Measurements from ENCODE around the gene POP7. TPM values are rescaled to one million over a fixed set of nuclear protein-coding genes. Genes with fewer than 3 reads are reported as not detected.

The POP7 gene
- total and polyA plus RNA-seq, 2 donors (not counting 1 experiment from before 2014, with no cell fraction given), result 14.4 to 15.2 TPM

- Histone ChIP-seq H3K9me3 (ENCODE audit: control extremely low read depth in 1 of 3, control insufficient read depth in 2 of 3, insufficient read depth in 1 of 3, low read length in 2 of 3) (no peaks in the 10 kb centered on the region), H4K20me1 (ENCODE audit: control insufficient read depth, insufficient read depth, low read length, poor library complexity, severe bottlenecking) (peaks cover 72% of the 10 kb centered on the region), H3K4me3 (ENCODE audit: control extremely low read depth in 1 of 5, extremely low read depth in 1 of 5, insufficient read depth in 1 of 5, low read depth in 2 of 5, low read length in 4 of 5) (no peak overlapping the region), H2AFZ (ENCODE audit: insufficient read depth, low read depth, low read length, poor library complexity, severe bottlenecking) (no peak overlapping the region), H3K36me3 (replicated peaks in 1 of 2; ENCODE audit: control extremely low read depth in 1 of 2, control insufficient read depth in 1 of 2, extremely low read depth in 1 of 2, insufficient read depth in 2 of 2, low read length in 1 of 2) (peaks cover 0 to 86% of the 10 kb centered on the region in 2 experiments), H3K9ac (ENCODE audit: low read length) (no peak overlapping the region), H3K4me1 (ENCODE audit: control insufficient read depth in 2 of 2, insufficient read depth in 2 of 2, low read length in 2 of 2) (peaks cover 0 to 3% of the 10 kb centered on the region in 2 donors), H3K79me2 (ENCODE audit: control insufficient read depth, insufficient read depth, low read length) (peaks cover 24% of the 10 kb centered on the region), H3K27me3 (replicated peaks in 1 of 4; ENCODE audit: control extremely low read depth in 1 of 4, control insufficient read depth in 3 of 4, insufficient read depth in 4 of 4, low read length in 3 of 4) (no peaks in the 10 kb centered on the region), H3K4me2 (replicated peaks; ENCODE audit: low read depth, low read length, poor library complexity, severe bottlenecking) (no peak overlapping the region), H3K27ac (ENCODE audit: low read length in 2 of 2) (no peak overlapping the region)
- Mint-ChIP-seq H3K27me3 (no peaks in the 10 kb centered on the region), H3K4me1 (peaks cover 5% of the 10 kb centered on the region), H3K4me3 (no peak overlapping the region), H3K27ac (no peak overlapping the region), H3K9me3 (ENCODE audit: insufficient read depth) (no peaks in the 10 kb centered on the region)
- no peak for DNase-seq
- CTCF ChIA-PET, result interaction anchor here (1.4 kb wide), 1 partner anchor 9 kb away, joined by 4 read pairs; no protein-coding TSS in a partner anchor
- intact Hi-C loops (cut with micrococcal nuclease), result no loop called here
- POLR2A ChIA-PET, result interaction anchor here (0.7 kb wide), 1 partner anchor 170 kb away, joined by 6 read pairs; no protein-coding TSS in a partner anchor
- no peak for TF ChIP-seq EZH2 (IDR thresholded peaks at IDR 0.05; ENCODE audit: borderline replicate concordance, insufficient read depth, low read depth, low read length, poor library complexity, severe bottlenecking)
- no peak for TF ChIP-seq CTCF (IDR thresholded peaks at IDR 0.05)
- no peak for ATAC-seq (ENCODE audit: low read depth)
- 96% methylated on average over 30 of the region's 37 CpGs for WGBS (ENCODE audit: insufficient coverage)
Measured at GRCh38 chr7:100683659-100684533, 22.0 kb upstream of the POP7 start.

GRCh38 chr7:100684534-100685042, 21.3 kb upstream of the POP7 start:
- no peak overlapping the region for H3K27ac Mint-ChIP-seq
- Histone ChIP-seq H3K27ac (ENCODE audit: low read length in 2 of 2) (no peak overlapping the region), H3K27me3 (replicated peaks in 1 of 4; ENCODE audit: control extremely low read depth in 1 of 4, control insufficient read depth in 3 of 4, insufficient read depth in 4 of 4, low read length in 3 of 4) (no peaks in the 10 kb centered on the region), H3K4me3 (ENCODE audit: control extremely low read depth in 1 of 5, extremely low read depth in 1 of 5, insufficient read depth in 1 of 5, low read depth in 2 of 5, low read length in 4 of 5) (no peak overlapping the region), H2AFZ (ENCODE audit: insufficient read depth, low read depth, low read length, poor library complexity, severe bottlenecking) (no peak overlapping the region), H3K4me1 (ENCODE audit: control insufficient read depth in 2 of 2, insufficient read depth in 2 of 2, low read length in 2 of 2) (peaks cover 6 to 7% of the 10 kb centered on the region in 2 donors), H3K9ac (ENCODE audit: low read length) (no peak overlapping the region), H3K36me3 (replicated peaks in 1 of 2; ENCODE audit: control extremely low read depth in 1 of 2, control insufficient read depth in 1 of 2, extremely low read depth in 1 of 2, insufficient read depth in 2 of 2, low read length in 1 of 2) (peaks cover 0 to 84% of the 10 kb centered on the region in 2 experiments), H4K20me1 (ENCODE audit: control insufficient read depth, insufficient read depth, low read length, poor library complexity, severe bottlenecking) (peaks cover 76% of the 10 kb centered on the region), H3K9me3 (ENCODE audit: control extremely low read depth in 1 of 3, control insufficient read depth in 2 of 3, insufficient read depth in 1 of 3, low read length in 2 of 3) (no peaks in the 10 kb centered on the region), H3K79me2 (ENCODE audit: control insufficient read depth, insufficient read depth, low read length) (peaks cover 31% of the 10 kb centered on the region), H3K4me2 (replicated peaks; ENCODE audit: low read depth, low read length, poor library complexity, severe bottlenecking) (no peak overlapping the region)
- DNase-seq (no peak), ATAC-seq (ENCODE audit: low read depth) (no peak)
- CTCF ChIA-PET, result interaction anchor here (0.9 kb wide), 1 partner anchor 72 kb away, joined by 3 read pairs; the partner anchor contains the start of gene MOSPD3
- POLR2A ChIA-PET, result interaction anchor here (0.7 kb wide), 2 partner anchors 51 to 171 kb away, joined by 6 to 7 read pairs; no protein-coding TSS in a partner anchor
- H3K4me3 Mint-ChIP-seq, result no peak overlapping the region
- TF ChIP-seq EZH2 (IDR thresholded peaks at IDR 0.05; ENCODE audit: borderline replicate concordance, insufficient read depth, low read depth, low read length, poor library complexity, severe bottlenecking) (no peak), CTCF (IDR thresholded peaks at IDR 0.05) (no peak)
- no peaks in the 10 kb centered on the region for H3K9me3 Mint-ChIP-seq (ENCODE audit: insufficient read depth)
- 97% methylated on average over 14 of the region's 16 CpGs for WGBS (ENCODE audit: insufficient coverage)
- H3K4me1 Mint-ChIP-seq, result peaks cover 12% of the 10 kb centered on the region
- intact Hi-C loops (cut with micrococcal nuclease), result no loop called here
- H3K27me3 Mint-ChIP-seq, result no peaks in the 10 kb centered on the region
